ENCODE data around the gene GHDC. TPM values are rescaled to one million over a fixed set of nuclear protein-coding genes. Genes with fewer than 3 reads are reported as not detected.
"Not testable (repeated sequence)": the region's sequence is repeated elsewhere in the genome, so short reads cannot be mapped to it uniquely, and the experiment has no call there.

Gene GHDC
- total RNA-seq, 4 donors from 2014 or later, result 20.3 to 31.3 (median 22.0) TPM

DNA sequence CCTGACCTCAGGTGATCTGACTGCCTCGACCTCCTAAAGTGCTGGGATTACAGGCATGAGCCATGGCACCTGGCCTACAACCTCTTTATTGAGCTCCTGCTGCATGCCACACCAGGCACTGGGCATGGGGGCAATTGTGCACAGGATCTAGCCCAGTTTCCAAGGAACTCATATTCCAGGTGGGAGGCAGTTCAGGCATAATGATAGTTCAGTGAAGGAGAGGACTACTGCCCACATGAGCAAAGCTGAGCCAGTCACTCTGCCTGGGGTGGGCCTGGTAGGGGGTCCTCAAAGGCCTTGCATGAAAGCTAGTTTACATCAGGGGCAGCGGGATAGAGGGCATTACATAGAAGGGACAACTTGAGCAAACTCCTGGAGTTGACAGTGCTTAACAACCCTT, 6.5 kb downstream of the GHDC start:
- Histone ChIP-seq H3K4me3 (no peak overlapping the region), H3K27me3 (no peaks in the 10 kb centered on the region), H3K36me3 (peaks cover 0 to 8% (median 0%) of the 10 kb centered on the region in 4 donors), H3K9me3 (no peaks in the 10 kb centered on the region), H3K27ac (replicated peaks in 1 of 4) (no peak overlapping the region), H3K4me1 (peaks cover 21 to 30% (median 26%) of the 10 kb centered on the region in 4 donors)
- 83% methylated on average over 2 of the region's 2 CpGs for WGBS
- TF ChIP-seq, protein P1, sequence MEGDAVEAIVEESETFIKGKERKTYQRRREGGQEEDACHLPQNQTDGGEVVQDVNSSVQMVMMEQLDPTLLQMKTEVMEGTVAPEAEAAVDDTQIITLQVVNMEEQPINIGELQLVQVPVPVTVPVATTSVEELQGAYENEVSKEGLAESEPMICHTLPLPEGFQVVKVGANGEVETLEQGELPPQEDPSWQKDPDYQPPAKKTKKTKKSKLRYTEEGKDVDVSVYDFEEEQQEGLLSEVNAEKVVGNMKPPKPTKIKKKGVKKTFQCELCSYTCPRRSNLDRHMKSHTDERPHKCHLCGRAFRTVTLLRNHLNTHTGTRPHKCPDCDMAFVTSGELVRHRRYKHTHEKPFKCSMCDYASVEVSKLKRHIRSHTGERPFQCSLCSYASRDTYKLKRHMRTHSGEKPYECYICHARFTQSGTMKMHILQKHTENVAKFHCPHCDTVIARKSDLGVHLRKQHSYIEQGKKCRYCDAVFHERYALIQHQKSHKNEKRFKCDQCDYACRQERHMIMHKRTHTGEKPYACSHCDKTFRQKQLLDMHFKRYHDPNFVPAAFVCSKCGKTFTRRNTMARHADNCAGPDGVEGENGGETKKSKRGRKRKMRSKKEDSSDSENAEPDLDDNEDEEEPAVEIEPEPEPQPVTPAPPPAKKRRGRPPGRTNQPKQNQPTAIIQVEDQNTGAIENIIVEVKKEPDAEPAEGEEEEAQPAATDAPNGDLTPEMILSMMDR (IDR thresholded peaks at IDR 0.05), result no peak
- TF ChIP-seq POLR2A (IDR thresholded peaks at IDR 0.05; ENCODE audit: low read depth) (no peak), EP300 (IDR thresholded peaks at IDR 0.05) (no peak), POLR2AphosphoS5 (IDR thresholded peaks at IDR 0.05) (no peak)
- intact Hi-C loops (cut with DNase I), result no loop called here
- DNase-seq (ENCODE audit: extremely low spot score), result no peak

DNA sequence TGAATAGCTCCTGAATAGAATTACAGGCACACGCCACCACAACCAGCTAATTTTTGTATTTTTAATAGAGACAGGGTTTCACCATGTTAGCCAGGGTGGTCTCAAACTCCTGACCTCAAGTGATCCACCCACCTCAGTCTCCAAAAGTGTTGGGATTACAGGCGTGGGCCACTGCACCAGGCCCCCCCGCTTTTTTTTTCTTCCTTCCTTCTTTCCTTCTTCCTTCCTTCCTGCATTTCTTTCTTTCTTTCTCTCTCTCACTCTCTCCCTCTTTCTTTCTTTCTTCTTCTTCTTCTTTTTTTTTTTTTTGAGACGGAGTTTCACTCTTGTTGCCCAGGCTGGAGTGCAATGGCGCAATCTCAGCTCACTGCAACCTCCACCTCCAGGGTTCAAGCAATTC, 8.1 kb downstream of the GHDC start:
- DNase-seq (ENCODE audit: extremely low spot score); H3K36me3 ChIP-seq; H3K4me3 ChIP-seq; intact Hi-C loops (cut with DNase I); H3K9me3 ChIP-seq; H3K27ac ChIP-seq (replicated peaks in 1 of 4): not testable (repeated sequence)
- Histone ChIP-seq H3K4me1 (peaks cover 21 to 29% (median 25%) of the 10 kb centered on the region in 4 donors), H3K27me3 (peaks cover 0 to 15% (median 6%) of the 10 kb centered on the region in 4 donors)
- WGBS, result 83% methylated on average over 5 of the region's 5 CpGs

DNA sequence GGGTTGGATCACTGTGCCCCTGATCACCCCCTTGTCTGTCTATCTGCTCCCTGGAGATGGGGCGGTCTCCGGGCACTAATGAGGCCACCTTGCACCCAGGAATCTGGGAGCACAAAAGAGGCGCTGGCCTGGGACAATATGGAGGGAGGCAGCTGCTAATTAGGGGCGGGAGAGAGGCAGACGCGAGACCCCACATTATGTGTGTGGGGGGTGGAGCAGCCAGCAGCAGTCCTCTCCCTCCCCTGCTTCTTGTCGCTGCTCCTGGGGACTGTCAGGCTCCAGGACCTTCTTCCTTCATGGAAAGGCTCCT, 8.7 kb downstream of the GHDC start:
- no peak for DNase-seq (ENCODE audit: extremely low spot score)
- TF ChIP-seq POLR2AphosphoS5 (IDR thresholded peaks at IDR 0.05) (no peak), EP300 (IDR thresholded peaks at IDR 0.05) (no peak)
- Histone ChIP-seq H3K4me1 (peaks cover 28 to 35% (median 31%) of the 10 kb centered on the region in 4 donors), H3K9me3 (no peaks in the 10 kb centered on the region), H3K27ac (replicated peaks in 1 of 4) (no peak overlapping the region), H3K36me3 (peaks cover 0 to 8% (median 0%) of the 10 kb centered on the region in 4 donors), H3K4me3 (no peak overlapping the region), H3K27me3 (peaks cover 0 to 21% (median 12%) of the 10 kb centered on the region in 4 donors)
- intact Hi-C loops (cut with DNase I), result no loop called here
- WGBS, result 53% methylated on average over 4 of the region's 7 CpGs

DNA sequence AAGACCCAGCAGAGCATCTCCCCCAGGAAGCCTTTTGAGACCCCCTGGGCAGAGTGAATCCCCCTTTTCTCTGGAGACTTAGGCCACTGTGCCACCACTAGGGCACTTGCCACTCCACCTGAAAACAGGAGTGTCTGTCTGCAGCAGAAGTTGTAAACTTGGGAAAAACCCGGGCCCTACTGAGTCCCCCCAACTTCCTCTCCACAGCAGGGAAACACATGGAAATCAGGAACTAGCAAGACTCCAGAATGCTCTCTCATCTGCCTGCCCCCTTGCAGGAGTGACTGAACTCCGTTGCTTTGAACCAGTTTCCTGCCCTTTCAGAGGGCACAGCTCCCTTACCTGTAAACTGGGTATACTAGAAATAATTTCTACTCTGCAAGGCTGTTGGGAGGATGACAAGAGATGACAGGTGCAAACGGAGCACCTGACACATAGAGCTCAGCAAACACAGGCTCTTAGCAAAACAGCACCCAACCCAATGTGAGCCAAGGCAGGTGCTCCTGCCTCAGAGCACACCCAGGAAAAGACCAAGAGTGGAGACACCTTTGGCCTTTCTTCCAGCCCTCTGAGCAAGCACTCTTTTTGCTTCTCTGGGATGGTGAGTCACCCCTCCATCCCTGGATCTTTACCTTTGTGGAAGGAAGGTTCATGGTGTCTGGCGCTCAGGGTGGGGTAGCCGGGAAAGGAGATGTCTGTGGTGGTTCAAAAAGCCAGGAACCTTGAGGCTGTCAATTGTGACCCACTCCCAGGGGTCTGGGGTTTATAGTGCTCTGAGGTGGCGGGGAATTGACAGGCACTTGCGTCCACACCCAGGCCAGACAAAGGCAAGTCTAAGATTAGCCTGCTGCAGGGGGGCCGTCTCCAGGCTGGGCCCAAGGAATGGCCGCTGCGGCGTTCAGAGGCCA, 9.3 kb downstream of the GHDC start, which contains the start of gene HCRT:
Gene HCRT, minus strand, starts transcription at position 740 of the 908 bp plus-strand sequence. Its CDS starts 87 bp downstream, at position 653.
- TF ChIP-seq POLR2A (IDR thresholded peaks at IDR 0.05; ENCODE audit: low read depth), result no peak
- no peak for TF ChIP-seq POLR2AphosphoS5 (IDR thresholded peaks at IDR 0.05)
- TF ChIP-seq, protein P1 (IDR thresholded peaks at IDR 0.05), result no peak
- TF ChIP-seq EP300 (IDR thresholded peaks at IDR 0.05), result no peak
- WGBS, result 76% methylated on average over 5 of the region's 11 CpGs
- Histone ChIP-seq H3K4me1 (peaks cover 31 to 41% (median 36%) of the 10 kb centered on the region in 4 donors), H3K4me3 (peak within 1 kb of the TSS; percentile 59 to 67 (median 60)), H3K27me3 (peaks cover 0 to 27% (median 17%) of the 10 kb centered on the region in 4 donors), H3K27ac (replicated peaks in 1 of 4) (peak within 1 kb of the TSS; percentile 63 to 77 (median 71)), H3K9me3 (no peaks in the 10 kb centered on the region), H3K36me3 (peaks cover 0 to 5% (median 0%) of the 10 kb centered on the region in 4 donors)
- intact Hi-C loops (cut with DNase I), result no loop called here
- DNase-seq (ENCODE audit: extremely low spot score), result no peak

DNA sequence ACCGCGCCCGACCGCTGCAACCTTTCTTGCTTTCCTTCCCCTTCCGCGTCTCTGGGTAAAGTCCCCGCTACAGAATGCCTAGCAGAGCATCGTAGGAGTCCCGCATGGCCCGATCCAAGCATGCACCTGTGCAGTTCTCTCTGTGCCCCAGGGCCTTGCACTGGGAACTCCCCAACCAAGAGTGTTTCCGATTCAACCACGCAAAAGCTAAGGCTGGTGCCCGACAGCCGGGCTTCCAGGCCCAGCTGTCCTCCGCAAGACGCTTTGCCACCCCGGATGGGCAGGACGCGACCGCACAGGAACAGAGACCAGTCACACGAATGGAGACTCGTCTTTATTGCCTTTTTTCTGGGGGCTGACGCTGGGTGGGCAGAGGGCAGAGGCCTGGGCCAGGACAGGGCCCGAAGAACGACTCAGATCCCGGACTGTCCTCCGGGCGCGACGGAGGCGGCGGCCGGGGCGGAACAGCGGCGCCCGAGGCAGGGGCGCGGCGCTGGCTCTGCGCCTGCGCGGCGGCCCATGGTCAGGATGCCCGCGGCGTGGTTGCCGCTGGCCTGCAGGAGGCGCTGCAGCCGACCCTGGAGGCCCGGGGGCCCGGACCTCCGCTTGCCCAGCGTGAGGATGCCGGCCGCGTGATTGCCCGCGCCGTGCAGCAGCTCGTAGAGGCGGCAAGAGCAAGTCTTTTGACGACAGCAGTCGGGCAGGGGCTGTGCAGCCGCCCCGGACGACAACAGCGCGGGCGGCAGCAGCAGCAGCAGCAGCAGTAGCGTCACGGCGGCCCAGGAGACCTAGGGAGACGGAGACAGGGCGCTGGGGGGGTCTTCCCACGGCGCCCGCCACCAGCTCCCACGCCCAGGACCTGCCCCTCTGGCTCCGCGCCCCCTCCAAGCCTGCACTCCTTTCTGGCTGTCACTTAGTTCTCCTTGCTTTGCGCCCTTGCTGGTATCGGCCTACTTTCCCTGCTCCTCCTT, 10.3 kb downstream of the GHDC start:
- WGBS, result 11% methylated on average over 27 of the region's 83 CpGs
- Histone ChIP-seq H3K4me1 (peaks cover 31 to 42% (median 36%) of the 10 kb centered on the region in 4 donors), H3K27ac (replicated peaks in 1 of 4) (peak overlapping the region; percentile 63 to 77 (median 71)), H3K27me3 (peaks cover 0 to 32% (median 19%) of the 10 kb centered on the region in 4 donors), H3K9me3 (no peaks in the 10 kb centered on the region), H3K4me3 (peak overlapping the region; percentile 59 to 67 (median 60)), H3K36me3 (no peaks in the 10 kb centered on the region)
- intact Hi-C loops (cut with DNase I), result no loop called here
- no peak for TF ChIP-seq POLR2A (IDR thresholded peaks at IDR 0.05; ENCODE audit: low read depth)
- TF ChIP-seq, protein P1 (IDR thresholded peaks at IDR 0.05), result peak; percentile 88 to 93 (median 89)
- TF ChIP-seq EP300 (IDR thresholded peaks at IDR 0.05), result no peak
- peak; percentile 46 to 73 for TF ChIP-seq POLR2AphosphoS5 (IDR thresholded peaks at IDR 0.05)
- no peak for DNase-seq (ENCODE audit: extremely low spot score)

All from esophagus muscularis mucosa (tissue), 4 donors.